GM19438 (cell line): ENCODE results near the gene ZC3H18.

Experiments
- ATAC-seq: cut with Tn5 transposase; IDR thresholded peaks from one replicate; pipeline ENCODE4 v1.9.1; 2021; ENCODE audit warnings: low read depth; ENCODE audit not compliant: unreplicated experiment

ZC3H18 gene

DNA sequence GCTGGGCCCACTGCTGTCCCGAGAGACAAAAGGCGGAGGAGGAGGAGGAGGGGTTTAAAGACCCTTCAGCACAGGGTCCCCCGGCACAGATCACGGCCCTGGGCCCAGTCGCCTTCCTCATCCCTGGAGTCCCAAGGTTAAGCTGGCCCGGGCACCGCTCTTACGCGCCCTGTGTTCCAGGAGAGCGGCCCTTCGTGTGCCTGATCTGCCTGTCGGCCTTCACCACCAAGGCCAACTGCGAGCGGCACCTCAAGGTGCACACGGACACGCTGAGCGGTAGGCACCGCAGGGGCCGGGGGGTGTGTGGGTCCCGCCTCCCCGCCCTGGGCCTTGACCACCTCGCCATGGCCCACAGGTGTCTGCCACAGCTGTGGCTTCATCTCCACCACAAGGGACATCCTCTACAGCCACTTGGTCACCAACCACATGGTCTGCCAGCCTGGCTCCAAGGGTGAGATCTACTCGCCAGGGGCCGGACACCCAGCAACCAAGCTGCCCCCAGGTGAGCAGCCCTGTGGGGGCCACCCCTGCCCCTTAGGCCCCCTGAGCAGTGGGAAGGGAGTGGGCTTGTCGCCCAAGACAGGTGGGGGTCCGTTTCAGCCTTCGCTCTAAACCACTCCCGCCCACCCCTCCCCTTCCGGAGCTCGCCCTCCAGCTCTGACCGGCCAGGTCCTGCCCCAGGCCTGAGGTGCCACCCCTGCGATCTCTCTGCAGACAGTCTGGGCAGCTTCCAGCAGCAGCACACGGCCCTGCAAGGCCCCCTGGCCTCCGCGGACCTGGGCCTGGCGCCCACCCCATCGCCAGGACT lies 37.6 kb upstream of the ZC3H18 start:
- ATAC-seq: no peak

DNA sequence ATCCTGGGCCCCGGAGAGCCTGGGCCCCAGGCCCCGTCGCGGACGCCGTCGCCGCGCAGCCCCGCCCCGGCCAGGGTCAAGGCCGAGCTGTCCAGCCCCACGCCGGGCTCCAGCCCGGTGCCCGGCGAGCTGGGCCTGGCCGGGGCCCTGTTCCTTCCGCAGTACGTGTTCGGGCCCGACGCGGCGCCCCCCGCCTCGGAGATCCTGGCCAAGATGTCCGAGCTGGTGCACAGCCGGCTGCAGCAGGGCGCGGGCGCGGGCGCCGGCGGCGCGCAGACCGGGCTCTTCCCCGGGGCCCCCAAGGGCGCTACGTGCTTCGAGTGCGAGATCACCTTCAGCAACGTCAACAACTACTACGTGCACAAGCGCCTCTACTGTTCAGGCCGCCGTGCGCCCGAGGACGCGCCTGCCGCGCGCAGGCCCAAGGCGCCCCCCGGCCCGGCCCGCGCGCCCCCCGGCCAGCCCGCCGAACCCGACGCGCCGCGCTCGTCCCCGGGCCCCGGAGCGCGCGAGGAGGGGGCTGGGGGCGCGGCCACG lies 36.8 kb upstream of the ZC3H18 start:
- ATAC-seq: no peak

DNA sequence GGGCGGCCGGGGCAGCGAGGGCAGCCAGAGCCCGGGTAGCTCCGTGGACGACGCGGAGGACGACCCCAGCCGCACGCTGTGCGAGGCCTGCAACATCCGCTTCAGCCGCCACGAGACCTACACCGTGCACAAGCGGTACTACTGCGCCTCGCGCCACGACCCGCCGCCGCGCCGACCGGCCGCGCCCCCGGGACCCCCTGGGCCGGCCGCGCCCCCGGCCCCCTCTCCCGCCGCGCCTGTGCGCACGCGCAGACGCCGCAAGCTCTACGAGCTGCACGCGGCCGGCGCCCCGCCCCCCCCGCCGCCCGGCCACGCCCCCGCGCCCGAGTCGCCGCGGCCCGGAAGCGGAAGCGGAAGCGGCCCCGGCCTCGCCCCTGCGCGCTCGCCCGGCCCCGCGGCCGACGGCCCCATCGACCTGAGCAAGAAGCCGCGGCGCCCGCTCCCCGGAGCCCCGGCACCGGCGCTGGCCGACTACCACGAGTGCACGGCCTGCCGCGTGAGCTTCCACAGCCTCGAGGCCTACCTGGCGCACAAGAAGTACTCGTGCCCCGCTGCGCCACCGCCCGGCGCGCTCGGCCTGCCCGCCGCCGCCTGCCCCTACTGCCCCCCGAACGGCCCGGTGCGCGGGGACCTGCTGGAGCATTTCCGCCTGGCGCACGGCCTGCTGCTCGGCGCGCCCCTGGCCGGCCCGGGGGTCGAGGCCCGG lies 36.1 kb upstream of the ZC3H18 start:
- ATAC-seq: peak; percentile 51

DNA sequence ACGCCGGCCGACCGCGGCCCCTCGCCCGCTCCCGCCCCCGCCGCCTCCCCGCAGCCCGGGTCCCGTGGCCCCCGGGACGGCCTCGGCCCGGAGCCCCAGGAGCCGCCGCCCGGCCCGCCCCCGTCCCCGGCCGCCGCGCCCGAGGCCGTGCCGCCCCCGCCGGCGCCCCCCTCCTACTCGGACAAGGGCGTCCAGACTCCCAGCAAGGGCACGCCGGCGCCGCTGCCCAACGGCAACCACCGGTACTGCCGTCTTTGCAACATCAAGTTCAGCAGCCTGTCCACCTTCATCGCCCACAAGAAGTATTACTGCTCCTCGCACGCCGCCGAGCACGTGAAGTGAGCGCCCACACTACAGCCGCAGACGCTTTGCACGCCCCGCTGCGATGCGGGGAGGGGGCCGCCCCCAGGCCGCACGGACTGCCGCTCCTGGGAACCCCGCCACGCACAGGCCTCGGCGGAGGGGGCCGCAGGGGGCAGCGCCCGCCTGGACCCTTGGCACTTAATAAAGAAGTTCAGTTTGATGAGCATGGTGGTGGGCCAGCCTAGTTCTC lies 35.5 kb upstream of the ZC3H18 start:
- peak; percentile 29 for ATAC-seq

DNA sequence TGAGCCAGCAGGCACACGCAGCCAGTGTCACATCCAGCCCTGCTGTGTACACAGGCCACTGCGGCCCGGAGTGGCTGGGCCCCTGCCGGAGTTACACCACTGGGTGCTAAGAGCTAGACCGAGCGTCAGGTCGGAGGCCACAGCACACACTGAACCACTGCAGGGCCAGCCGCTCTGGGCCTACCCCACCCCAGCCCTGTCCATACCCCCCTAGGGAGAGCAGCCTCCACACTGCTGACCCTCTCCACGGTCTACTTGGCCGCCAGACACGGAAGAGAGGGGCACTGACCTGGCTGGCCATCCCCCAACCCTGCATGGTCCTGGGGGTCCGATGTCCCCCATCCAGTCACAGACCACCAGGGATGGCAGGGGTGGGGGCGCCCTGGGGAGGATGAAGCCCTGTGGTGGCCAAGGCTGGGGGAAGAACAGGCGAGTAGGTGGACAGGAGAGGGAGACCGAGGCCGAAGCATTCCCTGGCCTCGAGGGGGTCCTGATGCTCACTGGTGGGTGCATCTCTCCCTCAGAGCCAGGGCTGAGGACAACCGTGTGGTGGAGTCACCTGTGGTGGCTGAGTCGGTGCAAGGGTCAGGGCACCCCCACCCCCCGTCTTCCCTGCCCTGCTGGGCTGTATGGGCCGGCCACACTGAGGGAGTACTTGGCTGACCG lies 34.9 kb upstream of the ZC3H18 start:
- no peak for ATAC-seq

DNA sequence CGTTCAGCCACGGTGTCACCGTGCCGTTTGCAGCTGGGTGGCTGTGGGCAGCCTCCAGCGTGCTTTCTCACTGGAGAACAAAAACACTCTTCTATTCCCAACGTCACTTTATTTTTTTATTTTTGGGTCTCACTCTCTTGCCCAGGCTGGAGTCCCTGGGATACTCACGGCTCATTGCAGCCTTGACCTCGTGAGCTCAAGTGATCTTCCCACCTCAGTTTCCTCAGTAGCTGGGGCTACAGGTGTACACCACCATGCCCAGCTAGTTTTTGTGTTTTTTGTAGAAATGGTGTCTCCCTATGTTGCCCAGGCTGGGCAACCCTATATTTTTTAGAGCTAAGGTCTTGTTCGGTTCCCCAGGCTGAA lies 34.4 kb upstream of the ZC3H18 start:
- ATAC-seq: no peak

DNA sequence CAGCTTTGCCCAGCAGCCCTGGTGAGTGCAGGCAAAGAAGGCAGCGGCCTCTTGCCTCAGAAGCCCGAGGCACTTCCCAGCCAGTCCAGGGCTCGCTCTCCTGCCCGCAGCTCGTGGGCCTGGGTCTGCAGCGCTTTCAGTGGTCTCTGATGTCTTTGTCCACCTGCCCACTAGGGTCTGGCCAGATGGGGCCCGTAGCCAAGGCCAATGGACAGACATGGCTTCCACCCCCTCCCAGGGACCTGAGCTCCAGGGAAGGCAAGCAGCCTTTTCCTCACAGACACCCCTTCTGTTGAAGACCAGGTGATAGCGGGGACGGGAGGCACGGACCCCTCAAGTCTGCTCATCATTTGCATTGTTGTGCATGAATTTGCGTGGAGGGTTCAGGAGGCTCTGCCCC lies 33.7 kb upstream of the ZC3H18 start:
- ATAC-seq: no peak

DNA sequence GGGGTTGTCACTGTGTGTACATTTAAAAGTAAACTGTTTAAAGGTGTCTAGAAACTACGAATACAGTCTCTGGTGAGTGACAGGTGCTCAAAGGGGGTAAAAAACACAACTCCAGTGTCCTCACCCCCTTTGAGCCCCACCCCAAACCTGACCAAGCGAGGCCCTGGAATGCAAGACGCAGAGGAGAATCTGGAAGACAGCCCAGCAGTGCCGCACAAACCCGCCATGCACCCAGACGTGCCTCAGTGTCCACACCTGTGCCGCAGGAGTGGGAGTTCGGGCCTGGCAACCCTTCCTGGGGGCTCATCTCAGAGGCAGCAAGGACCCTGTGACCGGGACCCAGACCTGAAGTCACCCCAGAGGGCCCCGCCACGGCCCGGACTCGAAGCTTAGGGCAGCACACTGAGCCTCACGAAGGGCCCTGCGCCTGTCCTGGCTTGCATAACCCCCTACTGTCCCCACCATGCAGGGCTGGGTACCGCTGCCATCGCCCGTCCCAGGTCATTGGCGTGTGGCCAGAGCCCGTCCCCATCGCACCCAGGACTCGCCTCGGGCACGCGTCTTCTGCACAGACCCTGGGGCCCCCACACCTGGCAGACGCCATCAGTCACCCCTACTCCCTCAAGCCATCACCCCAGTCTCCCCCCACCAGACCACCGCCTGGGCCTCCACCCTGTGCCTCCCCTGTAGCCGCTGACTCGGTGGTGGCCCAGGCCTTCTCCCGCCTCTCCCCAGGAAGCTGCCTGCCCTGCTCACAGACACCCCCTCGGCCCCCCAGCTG lies 33.0 kb upstream of the ZC3H18 start:
- ATAC-seq: no peak

DNA sequence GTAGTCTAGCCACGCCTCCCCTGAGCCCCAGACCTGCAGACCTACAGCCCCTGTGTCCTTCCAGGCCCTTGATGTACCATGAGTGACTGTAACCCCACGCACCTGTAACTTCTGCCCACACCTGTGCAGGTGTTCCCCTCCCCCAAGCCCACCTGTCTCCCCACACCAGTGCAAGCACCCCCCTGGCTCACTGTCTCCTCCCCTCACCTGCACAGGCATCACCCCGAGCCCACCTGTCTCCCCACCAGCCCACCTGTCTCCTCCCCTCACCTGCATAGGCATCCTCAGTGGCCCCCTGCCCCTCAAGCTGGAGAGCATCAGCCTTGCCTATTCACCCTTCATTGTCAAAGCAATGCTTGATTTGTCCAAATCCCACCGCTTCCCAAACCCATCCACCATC lies 32.3 kb upstream of the ZC3H18 start:
- no peak for ATAC-seq

DNA sequence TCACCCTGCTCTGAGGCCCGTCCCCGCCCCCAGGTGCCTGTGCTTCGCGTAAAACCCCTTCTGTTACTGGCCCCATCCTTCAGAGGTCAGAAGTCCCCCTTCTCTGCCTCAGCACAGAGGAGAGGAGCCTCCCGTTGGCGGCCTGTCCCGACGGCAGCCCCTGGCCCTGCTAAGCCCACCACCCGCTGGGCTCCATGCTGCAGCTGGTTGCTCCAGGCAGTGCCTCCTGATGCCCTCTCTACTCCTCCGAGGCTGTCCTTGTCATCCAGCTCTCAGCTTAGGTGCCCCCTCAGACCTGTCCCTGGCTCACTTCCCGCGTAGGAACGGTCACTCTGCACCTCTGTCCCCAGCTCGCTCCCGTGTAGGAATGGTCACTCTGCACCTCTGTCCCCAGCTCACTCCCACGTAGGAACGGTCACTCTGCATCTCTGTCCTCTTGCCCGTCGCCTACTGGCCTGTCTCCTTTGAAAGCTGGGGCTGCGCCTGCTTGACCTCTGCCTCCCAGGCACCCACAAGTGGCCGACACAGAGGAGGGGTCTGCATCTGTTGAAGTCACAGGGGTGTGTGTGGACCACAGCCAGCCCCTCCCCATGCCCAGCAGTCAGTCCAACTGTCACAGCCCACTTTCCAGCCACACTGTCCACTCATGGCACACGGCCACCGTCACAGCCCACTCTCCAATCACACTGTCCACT lies 31.7 kb upstream of the ZC3H18 start:
- no peak for ATAC-seq

DNA sequence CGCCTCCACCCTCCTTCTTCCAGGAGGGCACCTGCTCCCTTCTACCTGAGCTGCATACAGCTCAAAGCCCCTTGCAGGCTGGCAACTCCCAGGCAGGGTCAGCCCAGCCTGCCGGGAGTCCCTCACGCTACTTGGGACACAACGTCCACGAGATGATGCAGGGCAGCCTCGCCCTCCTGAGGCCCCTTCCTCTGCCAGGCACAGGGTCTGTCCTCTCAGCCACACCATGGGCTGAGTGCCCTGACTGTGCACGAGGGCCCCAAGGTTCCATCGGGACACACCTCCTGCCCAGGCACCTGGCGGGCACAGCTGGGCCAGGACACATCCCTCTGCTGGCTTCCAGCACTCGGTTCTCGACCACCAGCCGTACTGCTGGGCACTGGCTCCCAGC lies 30.9 kb upstream of the ZC3H18 start:
- no peak for ATAC-seq

DNA sequence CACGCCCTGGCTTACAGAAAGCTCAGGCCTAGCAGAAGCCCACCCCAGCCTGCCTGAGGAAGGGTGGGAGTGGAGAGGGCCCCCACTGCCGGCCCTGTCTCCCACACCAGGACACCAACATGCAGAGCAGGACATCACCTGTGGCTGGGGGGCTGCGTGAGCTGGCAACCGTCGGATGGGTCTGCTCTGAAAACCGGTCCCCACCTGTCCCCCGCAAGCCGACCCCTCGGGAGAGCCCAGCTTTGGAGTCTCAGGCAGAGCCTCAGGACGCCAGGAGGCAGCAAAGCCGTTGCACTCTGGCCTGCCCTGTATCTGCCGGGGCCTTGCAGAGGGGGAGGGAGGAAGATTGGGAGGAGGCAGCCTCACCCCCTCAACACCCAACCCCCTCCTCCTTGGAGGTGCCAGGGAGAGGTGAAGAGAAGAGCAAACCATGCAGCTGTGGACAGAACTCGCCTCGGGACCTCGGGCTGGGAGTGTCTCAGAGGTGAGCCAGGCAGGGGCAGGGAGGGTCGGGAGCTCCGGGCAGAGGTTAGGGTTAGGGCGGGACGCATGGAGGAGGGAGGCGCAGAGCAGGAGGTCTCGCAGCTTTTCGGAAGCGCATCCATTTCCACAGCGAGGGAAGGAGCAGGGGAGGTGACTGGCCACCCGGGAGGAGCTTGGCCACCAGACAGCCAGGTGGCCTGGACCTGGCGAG lies 30.4 kb upstream of the ZC3H18 start:
- ATAC-seq: no peak

DNA sequence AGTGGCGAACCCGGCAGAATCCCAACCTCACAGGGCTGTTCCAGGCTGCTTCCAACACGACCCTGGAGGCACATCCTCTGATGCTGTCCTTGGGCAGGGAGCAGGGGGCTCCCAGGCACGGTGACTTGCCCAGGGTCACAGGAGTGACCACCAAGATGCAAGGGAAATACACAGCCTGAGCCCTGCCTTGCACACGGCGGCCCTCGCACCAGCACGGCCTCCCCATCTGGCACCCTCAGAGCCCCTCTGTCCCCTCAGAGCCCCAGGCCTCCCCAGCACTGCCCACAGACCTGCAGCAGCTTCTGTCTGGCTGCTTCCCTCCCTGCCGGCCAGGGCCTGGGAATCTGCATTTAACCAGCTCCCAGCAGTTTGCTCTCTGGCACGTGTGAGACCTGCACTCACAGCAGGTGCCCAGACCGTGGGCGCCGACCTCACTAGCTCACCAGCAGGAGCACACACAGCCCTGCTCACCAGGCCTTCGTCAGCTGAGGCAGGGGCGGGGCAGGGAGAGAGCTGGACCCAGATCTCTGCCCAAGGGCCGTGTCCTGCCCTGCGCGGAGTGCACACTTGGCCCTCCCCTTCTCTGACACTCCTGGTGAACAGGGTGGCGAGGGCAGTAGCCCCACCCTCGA lies 29.7 kb upstream of the ZC3H18 start:
- no peak for ATAC-seq

DNA sequence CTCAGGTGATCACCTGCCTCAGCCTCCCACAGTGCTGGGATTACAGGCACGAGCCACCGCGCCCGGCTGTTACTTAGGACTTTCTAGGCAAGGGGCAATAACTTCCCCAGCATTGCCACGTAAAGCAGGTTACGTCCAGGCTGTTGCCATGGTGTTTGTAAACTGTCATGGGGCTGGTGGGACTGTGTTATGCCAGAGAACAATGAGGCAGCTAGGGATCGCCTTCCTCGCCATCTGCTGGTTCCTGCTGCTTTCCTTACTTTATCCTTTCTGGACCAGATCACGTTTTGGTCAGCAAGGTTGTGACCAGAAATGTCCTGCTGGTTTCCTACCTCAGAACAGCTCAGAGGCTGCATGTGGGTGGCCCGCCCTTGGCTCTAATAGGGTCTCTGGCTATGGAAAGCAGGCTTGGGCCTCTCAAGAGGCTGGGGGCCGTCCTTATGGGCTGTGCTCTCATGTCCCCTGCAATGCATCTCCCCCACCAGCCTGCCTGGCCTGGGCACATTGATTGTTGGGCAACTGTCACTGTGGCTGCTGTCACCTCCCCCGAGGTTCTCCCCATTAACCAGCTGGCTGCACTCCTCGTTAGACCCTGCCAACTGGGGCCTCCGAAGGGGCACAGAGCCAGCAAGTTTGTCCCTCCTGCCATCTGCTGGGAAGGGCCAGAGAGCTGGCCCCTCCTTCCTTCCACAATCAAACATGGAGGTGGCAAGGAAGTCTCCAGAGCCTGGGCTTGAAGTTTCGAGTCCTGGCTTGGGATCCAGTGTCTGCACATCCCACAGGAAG lies 28.2 kb upstream of the ZC3H18 start:
- ATAC-seq: no peak

DNA sequence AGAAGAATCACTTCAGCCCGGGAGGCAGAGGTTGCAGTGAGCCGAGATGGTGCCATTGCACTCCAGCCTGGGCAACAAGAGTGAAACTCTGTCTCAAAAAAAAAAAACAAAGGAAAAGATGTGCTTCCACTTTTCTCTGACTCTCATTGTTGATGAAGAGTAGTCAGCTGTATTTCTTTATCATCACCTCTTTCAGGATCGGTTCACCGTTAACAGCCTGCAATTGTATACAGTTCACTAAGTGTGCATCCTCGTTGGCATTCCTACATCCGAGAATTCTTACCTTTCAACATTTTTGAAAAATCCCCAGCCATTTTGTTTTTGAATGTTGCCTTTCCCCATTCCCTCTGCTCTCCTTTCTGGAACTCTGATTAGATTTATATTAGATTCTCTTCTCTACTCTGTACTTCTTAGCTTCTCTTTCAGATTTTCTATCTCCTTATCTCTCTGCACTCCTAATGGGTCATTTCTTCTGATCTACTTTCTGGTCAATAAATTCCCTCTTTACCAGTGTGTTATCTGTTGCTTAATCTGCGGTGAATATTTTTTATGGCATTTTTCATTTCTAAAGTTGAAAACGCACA lies 26.9 kb upstream of the ZC3H18 start:
- no peak for ATAC-seq

DNA sequence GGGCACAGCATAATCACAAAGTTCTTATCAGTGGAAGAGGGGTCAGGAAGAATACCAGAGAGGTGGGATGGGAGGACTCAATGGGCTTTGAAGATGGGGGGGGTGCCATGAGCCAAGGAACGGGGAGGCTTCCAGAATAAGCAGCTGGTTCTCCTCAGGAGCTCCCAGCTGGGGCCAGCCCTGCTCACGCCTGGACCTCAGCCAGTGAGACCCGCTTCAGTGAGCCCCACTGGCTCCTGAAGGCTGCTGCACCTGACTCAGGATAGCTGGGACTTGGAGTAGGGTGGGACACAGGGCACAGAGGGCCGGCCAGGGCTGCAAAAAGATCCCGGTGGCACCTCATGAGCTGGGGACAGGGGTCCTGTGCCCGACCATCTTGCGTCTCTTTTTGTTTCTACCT lies 24.4 kb upstream of the ZC3H18 start:
- no peak for ATAC-seq

DNA sequence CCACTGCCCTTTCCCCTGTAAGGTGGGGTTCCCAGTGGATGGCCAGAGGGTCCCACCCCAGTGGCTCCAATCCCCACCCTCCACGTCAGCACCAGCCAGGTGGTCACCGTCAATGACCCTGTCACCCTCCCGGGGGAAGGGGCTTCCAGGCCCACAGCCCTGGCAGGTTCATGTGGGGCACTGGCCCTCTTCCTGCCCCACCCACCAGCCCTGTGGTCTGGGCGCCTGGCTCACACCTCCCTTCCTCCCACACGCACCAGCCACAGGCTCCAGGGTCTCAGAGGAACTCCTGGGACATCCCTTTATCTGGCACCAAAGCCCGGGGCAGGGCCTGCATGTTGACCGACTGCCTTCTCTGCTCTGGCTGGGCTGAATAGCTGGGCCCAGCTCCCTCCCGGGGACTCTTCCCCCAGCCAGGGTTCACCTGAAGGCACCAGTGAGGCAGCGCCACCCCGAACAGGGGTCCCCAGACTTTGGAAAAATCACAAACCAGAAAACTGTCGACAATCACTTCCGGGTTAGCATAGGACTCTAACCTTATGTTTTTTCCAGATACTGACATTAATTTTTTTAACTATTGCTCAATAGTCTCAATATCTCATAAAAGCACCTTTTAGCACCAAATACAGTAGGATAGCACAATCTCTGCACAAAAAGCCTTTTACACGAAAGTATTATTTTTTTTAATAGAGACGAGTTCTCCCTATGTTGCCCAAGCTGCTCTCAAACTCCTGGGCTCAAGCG lies 21.9 kb upstream of the ZC3H18 start:
- ATAC-seq: no peak
